Fibroblast of lung (primary cell): ENCODE measurements around the gene ABCG8.

Experiments used
- CTCF ChIP-seq, 2 donors: IDR thresholded peaks in 1 of 2; conservative IDR thresholded peaks in 1 of 2; 1 replicate in 1 of 2; 2 replicates in 1 of 2; pipeline ENCODE4 v1.5.1; 2011 to 2012; ENCODE audit warnings: low read length in 2 of 2, control low read depth in 1 of 2, inconsistent platforms in 1 of 2, low read depth in 1 of 2, mild to moderate bottlenecking in 1 of 2
- EZH2 ChIP-seq: IDR thresholded peaks from 2 replicates; pipeline ENCODE4 v1.5.1; 2012; ENCODE audit warnings: low read length, control low read depth, mild to moderate bottlenecking; ENCODE audit errors: missing control alignments

- TF ChIP-seq CTCF (conservative IDR thresholded peaks at IDR 0.05 in 1 of 2, IDR thresholded peaks at IDR 0.05 in 1 of 2; ENCODE audit: low read depth in 1 of 2, low read length in 2 of 2), result no peak
- TF ChIP-seq EZH2, result no peak
Observed at GRCh38 chr2:43812947-43813346, 25.8 kb upstream of the ABCG8 start.
